Activated CD4-positive, alpha-beta T cell treated with anti-CD3 and anti-CD28 coated beads for 36 hours (primary cell): Measurements from ENCODE around the gene ATRX. TPM values are rescaled to one million over a fixed set of nuclear protein-coding genes. Genes with fewer than 3 reads are reported as not detected.
"Not testable (repeated sequence)": the region's sequence is repeated elsewhere in the genome, so short reads cannot be mapped to it uniquely, and the experiment has no call there.

Experiments used
- ATAC-seq: fragments of 200-7000 bp; cut with Tn5 transposase; one replicate; pipeline ENCODE4 v1.10.0; 2021; ENCODE audit warnings: mild to moderate bottlenecking, moderate library complexity
- CTCF ChIA-PET: fragments of 350-600 bp; sonication (Branson Sonifier 250); formaldehyde crosslinking; loops from one replicate; lab custom pipeline; 2021; ENCODE audit warnings: antibody characterized with exemption; lab: Charles Lee
- POLR2A ChIA-PET: fragments of 350-600 bp; sonication (Branson Sonifier 250); formaldehyde crosslinking; loops from one replicate; lab custom pipeline; 2021; ENCODE audit warnings: antibody characterized with exemption, inconsistent platforms; lab: Charles Lee
- DNase-seq: peaks from one replicate; pipeline ENCODE4 v3.0.0-alpha.2; 2020
- H3K27ac Mint-ChIP-seq: one replicate; pipeline ENCODE4 v1.8.0; 2021; ENCODE audit warnings: mixed read lengths
- H3K27me3 Mint-ChIP-seq: one replicate; pipeline ENCODE4 v1.8.0; 2021; ENCODE audit warnings: mixed read lengths
- H3K36me3 Mint-ChIP-seq: one replicate; pipeline ENCODE4 v1.8.0; 2021; ENCODE audit warnings: low read depth, mixed read lengths
- H3K4me1 Mint-ChIP-seq: one replicate; pipeline ENCODE4 v1.8.0; 2021; ENCODE audit warnings: mixed read lengths
- H3K4me3 Mint-ChIP-seq: one replicate; pipeline ENCODE4 v1.8.0; 2021; ENCODE audit warnings: mild to moderate bottlenecking, moderate library complexity, mixed read lengths
- H3K9me3 Mint-ChIP-seq: one replicate; pipeline ENCODE4 v1.8.0; 2021; ENCODE audit warnings: low read depth, mixed read lengths
- intact Hi-C, 2 experiments: fragments of 100-400 bp; cut with DNase I in 1 of 2; cut with micrococcal nuclease in 1 of 2; formaldehyde crosslinking; loops; one replicate each; pipeline versions ENCODE4 v1.14.2 to v1.15.1; 2022 to 2024; cut with DNase I, micrococcal nuclease
- total RNA-seq, 2 experiments: library from RNA; stranded (reverse); gene quantifications; one replicate each; pipeline ENCODE4 v1.2.3, GENCODE V29; 2021

The ATRX gene
- total RNA-seq, 2 experiments from 2014 or later, result 52.1 to 70.6 TPM

DNA sequence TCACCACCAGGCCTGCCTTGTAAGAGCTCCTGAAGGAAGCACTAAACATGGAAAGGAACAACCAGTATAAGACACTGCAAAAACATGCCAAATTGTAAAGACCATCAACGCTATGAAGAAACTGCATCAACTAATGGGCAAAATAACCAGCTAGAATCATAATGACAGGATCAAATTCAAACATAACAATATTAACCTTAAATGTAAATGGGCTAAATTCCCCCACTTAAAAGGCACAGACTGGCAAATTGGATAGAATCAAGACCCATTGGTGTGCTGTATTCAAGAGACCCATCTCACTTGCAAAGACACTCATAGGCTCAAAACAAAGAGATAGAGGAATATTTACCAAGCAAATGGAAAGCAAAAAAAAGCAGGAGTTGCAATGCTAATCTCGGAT is 246.2 kb downstream of the ATRX start:
- CTCF ChIA-PET, result interaction anchor here (0.6 kb wide), 1 partner anchor 8 kb away, joined by 3 read pairs; no protein-coding TSS in a partner anchor
- intact Hi-C loops, H3K27ac Mint-ChIP-seq, H3K4me3 Mint-ChIP-seq, POLR2A ChIA-PET, H3K27me3 Mint-ChIP-seq, H3K9me3 Mint-ChIP-seq, DNase-seq, ATAC-seq, H3K4me1 Mint-ChIP-seq: not testable (repeated sequence)
- peaks cover 42% of the 10 kb centered on the region for H3K36me3 Mint-ChIP-seq

DNA sequence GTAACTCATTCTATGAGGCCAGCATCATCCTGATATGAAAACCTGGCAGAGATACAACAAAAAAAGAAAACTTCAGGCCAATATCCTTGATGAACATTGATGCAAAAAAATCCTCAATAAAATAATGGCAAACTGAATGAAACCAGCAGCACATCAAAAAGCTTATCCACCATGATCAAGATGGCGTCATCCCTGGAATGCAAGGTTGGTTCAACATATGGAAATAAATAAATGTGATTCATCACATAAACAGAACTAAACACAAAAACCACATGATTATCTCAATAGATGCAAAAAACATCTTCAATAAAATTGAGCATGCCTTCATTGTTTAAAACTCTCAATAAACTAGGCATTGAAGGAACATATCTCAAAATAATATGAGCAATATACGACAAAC is 254.8 kb downstream of the ATRX start:
- CTCF ChIA-PET, result interaction anchor here (0.6 kb wide), 1 partner anchor 8 kb away, joined by 3 read pairs; no protein-coding TSS in a partner anchor
- peaks cover 42% of the 10 kb centered on the region for H3K36me3 Mint-ChIP-seq
- ATAC-seq, H3K9me3 Mint-ChIP-seq, POLR2A ChIA-PET, H3K27ac Mint-ChIP-seq, H3K4me3 Mint-ChIP-seq, intact Hi-C loops, H3K27me3 Mint-ChIP-seq, DNase-seq: not testable (repeated sequence)
- H3K4me1 Mint-ChIP-seq, result peaks cover 15% of the 10 kb centered on the region

DNA sequence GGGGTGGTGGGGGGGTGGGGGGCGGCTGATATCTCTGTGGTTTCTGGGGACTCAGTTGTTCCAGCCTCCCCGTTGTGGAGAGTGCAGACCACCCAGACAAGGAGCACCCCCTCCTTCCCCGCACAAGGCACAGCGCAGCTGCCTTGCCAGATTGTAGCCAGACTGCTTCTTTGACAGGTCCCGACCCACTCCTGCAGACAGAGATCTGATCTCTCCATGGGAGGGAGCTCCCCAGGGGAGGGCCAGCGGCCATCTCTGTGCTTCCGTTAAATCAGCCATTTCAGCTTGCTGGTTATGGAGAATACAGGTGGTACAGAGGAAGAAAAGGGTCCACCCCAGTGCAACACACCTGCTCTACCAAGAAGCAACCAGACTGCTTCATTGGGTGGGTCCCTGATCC is 258.0 kb downstream of the ATRX start:
- H3K4me1 Mint-ChIP-seq, result peaks cover 15% of the 10 kb centered on the region
- H3K36me3 Mint-ChIP-seq, result peaks cover 38% of the 10 kb centered on the region
- H3K27ac Mint-ChIP-seq, result no peak overlapping the region
- no peak for DNase-seq
- no peak for ATAC-seq
- intact Hi-C loops, result no loop called here
- CTCF ChIA-PET, result no interaction called here
- no peak overlapping the region for H3K4me3 Mint-ChIP-seq
- no peaks in the 10 kb centered on the region for H3K27me3 Mint-ChIP-seq
- POLR2A ChIA-PET, result no interaction called here
- peaks cover 5% of the 10 kb centered on the region for H3K9me3 Mint-ChIP-seq

DNA sequence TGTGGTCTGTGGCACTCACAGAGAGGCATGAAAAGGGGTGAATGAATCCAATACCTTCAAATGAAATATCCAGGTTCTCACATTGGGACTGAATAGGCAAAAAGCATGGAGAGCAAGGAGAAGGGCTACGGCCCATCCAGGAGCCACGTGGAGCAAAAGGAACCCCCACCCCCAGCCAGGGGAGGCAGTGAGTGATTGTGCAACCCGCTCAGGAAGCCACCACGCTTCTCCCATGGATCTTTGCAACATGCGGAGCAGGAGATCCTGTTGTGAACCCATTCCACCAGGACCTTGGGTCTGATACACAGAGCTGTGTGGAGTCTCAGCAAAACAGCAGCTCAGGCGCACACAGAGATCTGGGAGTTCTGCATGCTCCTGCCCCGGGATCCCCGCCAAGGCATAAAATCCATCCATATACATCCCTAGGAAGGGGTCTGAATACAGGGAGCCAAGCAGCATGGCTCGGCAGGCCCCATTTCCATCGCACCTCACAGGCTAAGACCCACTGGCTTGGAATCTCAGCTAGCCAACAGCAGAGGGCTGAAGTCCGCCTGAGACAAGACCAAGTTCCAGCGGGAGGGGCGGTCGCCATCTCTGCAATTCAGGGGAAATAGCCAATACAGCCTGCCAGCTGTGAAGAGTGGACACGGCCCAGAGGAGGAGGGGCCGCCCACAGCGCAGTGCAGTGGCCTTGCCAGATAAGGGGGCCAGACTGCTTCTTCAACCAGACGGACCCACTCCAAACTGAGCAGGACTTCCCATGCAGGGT is 258.6 kb downstream of the ATRX start:
- Mint-ChIP-seq H3K36me3 (peaks cover 38% of the 10 kb centered on the region), H3K4me1 (peaks cover 15% of the 10 kb centered on the region), H3K27ac (peak overlapping the region; percentile 82), H3K4me3 (no peak overlapping the region), H3K27me3 (no peaks in the 10 kb centered on the region), H3K9me3 (peaks cover 5% of the 10 kb centered on the region)
- ChIA-PET POLR2A (no interaction called here), CTCF (no interaction called here)
- intact Hi-C loops, result no loop called here
- ATAC-seq (no peak), DNase-seq (no peak)

DNA sequence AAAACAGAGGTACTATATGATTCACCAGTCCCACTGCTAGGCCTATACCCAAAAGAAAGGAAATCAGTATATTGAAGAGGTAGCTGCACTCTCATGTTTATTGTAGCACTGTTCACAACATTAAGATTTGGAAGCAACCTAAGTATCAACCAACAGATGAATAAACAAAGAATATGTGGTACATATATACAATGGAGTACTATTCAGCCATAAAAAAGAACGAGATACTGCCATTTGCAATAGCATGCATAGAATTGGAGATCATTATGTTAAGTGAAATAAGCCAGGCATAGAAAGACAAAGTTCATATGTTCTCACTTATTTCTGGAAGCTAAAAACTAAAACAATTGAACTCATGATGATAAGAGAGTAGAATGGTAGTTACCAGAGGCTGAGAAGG is 266.3 kb downstream of the ATRX start:
- Mint-ChIP-seq H3K27ac (no peak overlapping the region), H3K27me3 (no peaks in the 10 kb centered on the region), H3K4me1 (no peaks in the 10 kb centered on the region), H3K9me3 (peaks cover 4% of the 10 kb centered on the region), H3K4me3 (no peak overlapping the region), H3K36me3 (peaks cover 57% of the 10 kb centered on the region)
- no peak for DNase-seq
- ATAC-seq, result no peak
- POLR2A ChIA-PET, result no interaction called here
- intact Hi-C loops, result no loop called here
- CTCF ChIA-PET, result no interaction called here

DNA sequence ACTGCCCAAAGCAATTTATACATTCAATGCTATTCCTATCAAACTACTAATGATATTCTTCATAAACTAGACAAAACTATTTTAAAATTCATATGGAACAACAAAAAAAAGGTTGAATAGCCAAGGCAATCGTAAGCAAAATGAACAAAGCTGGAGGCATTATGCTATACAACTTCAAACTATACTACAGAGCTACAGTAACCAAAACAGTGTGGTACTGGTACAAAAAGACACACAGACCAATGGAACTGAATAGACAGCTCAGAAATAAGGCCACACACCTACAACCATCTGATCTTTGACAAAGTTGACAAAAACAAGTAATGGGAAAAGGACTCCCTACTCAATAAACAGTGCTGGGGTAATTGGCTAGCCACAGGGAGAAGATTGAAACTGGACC is 271.8 kb downstream of the ATRX start:
- ChIA-PET CTCF (interaction anchor here (0.7 kb wide), 1 partner anchor 68 kb away, joined by 4 read pairs; no protein-coding TSS in a partner anchor), POLR2A (no interaction called here)
- Mint-ChIP-seq H3K9me3 (peaks cover 8% of the 10 kb centered on the region), H3K36me3 (peaks cover 67% of the 10 kb centered on the region), H3K4me3 (no peak overlapping the region), H3K27ac (no peak overlapping the region), H3K4me1 (no peaks in the 10 kb centered on the region), H3K27me3 (no peaks in the 10 kb centered on the region)
- intact Hi-C loops, result no loop called here
- ATAC-seq (no peak), DNase-seq (no peak)

DNA sequence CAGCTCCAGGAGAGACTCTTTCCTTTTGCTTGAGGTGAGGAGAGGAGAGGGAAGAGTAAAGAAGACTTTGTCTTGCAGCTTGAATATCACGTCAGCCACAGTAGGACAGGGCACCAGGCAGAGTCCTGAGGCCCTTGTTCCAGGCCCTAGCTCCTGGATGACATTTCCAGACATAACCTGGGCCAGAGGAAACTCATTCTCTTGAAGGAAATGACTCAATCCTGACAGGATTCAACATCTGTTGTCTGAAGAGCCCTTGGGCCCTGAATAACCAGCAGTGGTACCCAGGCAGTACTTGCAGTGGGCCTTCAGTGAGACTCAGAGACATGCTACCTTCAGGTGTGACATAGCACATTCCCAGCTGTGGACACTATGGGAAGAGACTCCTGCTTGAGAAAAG is 276.0 kb downstream of the ATRX start:
- peaks cover 4% of the 10 kb centered on the region for H3K9me3 Mint-ChIP-seq
- ChIA-PET CTCF (no interaction called here), POLR2A (no interaction called here)
- DNase-seq (no peak), ATAC-seq (no peak)
- no peaks in the 10 kb centered on the region for H3K27me3 Mint-ChIP-seq
- H3K27ac Mint-ChIP-seq, result peak overlapping the region; percentile 25
- peaks cover 45% of the 10 kb centered on the region for H3K36me3 Mint-ChIP-seq
- intact Hi-C loops, result no loop called here
- H3K4me1 Mint-ChIP-seq, result peaks cover 4% of the 10 kb centered on the region
- H3K4me3 Mint-ChIP-seq, result no peak overlapping the region

DNA sequence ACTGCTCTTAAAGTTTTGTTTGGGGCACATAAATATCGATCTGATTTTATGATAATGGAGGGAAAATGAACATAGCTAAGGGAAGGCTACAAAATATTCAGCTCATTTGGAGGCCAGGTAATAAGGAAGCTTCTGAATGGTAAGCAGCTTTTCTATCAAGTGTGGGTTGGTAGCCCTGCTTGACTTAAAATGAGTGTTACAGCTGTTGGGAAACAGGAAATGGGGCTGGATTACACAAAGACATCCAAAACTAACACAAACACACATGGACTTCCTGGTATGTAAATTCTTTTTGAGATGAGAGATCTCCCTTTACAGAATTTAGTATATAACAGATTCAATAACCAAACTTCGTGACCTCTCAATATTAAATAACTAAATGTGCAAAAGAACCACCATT is 280.8 kb downstream of the ATRX start:
- DNase-seq (no peak), ATAC-seq (no peak)
- intact Hi-C loops, result no loop called here
- H3K4me3 Mint-ChIP-seq, result no peak overlapping the region
- no peaks in the 10 kb centered on the region for H3K9me3 Mint-ChIP-seq
- H3K27ac Mint-ChIP-seq, result no peak overlapping the region
- H3K4me1 Mint-ChIP-seq, result peaks cover 15% of the 10 kb centered on the region
- POLR2A ChIA-PET, result no interaction called here
- CTCF ChIA-PET, result no interaction called here
- H3K36me3 Mint-ChIP-seq, result peaks cover 11% of the 10 kb centered on the region
- H3K27me3 Mint-ChIP-seq, result no peaks in the 10 kb centered on the region

DNA sequence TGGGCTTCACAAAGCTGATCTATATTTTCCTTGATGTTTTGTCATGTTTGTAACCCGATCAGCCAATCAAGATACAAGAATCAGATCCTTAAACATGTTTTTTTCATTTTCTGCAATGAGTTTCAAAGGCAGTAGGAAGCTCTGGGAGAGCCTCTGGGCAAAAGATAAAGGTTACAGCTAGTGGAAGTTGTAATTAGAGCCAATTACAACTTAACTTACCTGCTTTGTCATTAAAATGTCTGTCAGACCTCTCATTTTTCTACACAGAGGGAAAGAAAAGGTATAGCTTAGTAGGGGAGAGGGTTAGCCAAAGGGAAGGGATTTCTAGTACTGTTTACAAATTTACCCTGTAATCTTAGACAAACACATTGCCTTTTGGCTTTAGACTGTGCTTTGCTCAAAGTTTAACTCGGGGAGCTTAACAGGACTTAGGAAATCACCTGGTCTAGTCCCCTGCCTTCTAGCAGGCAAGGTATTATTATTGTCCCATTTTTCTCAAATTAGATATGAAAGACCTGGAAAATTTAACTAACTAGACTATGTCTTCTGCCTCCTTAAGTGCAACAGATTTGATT is 283.0 kb downstream of the ATRX start:
- no peak for ATAC-seq
- Mint-ChIP-seq H3K36me3 (peaks cover 3% of the 10 kb centered on the region), H3K27me3 (no peaks in the 10 kb centered on the region), H3K4me3 (no peak overlapping the region), H3K4me1 (peaks cover 15% of the 10 kb centered on the region), H3K27ac (no peak overlapping the region), H3K9me3 (no peaks in the 10 kb centered on the region)
- ChIA-PET CTCF (no interaction called here), POLR2A (no interaction called here)
- DNase-seq, result no peak
- intact Hi-C loops, result no loop called here

DNA sequence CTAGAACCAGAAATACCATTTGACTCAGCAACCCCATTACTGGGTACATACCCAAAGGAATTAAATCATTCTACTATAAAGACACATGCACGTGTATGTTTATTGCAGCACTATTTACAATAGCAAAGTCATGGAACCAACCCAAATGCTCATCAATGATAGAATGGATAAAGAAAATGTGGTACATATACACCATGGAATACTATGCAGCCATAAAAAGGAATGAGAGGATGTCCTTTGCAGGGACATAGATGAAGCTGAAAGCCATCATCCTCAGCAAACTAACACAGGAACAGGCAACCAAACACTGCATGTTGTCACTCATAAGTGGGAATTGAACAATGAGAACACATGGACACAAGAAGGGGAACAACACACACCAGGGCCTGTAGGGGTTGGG is 285.9 kb downstream of the ATRX start:
- DNase-seq, POLR2A ChIA-PET, H3K36me3 Mint-ChIP-seq, H3K27ac Mint-ChIP-seq, ATAC-seq, H3K9me3 Mint-ChIP-seq, H3K4me3 Mint-ChIP-seq, intact Hi-C loops, H3K27me3 Mint-ChIP-seq, CTCF ChIA-PET: not testable (repeated sequence)
- peaks cover 13% of the 10 kb centered on the region for H3K4me1 Mint-ChIP-seq

DNA sequence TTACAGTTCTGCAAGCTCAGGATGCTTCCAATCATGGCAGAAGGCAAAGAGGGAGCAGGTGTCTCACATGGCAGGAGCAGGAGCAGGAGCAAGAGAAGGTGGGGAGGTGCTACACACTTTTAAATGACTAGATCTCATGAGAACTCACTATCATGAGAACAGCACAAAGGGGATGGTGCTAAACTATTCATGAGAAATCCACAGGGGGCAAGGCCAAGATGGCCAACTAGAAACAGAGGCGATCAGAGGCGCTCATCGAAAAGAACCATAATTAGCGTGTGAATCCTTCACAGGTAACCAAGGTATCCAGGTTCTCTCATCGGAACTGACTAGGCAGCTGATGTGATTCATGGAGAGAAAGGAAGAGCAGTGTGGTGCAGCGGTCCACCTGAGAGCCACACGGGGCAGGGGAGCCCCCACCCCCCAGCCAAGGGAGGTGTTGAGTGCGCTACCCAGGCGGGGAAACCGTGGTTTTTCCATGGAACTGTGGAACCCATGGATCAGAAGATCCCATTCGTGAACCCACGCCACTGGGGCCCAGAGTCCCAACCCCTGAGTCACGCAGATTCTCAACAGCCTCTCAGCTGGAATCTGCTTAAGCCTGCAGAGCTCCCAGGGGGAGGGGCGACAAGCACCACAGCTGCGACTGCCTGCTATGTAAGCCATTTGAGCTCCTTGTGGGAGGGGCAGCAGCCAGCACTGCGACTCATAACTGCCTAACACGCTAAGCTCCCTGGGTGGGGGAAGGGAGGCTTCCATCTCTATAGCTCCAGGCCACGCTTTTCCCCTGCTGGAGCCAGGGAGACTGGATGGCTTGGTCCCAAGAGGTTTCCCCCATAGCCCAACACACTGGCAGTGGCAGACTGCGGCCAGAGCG is 292.1 kb downstream of the ATRX start:
- no peak overlapping the region for H3K4me3 Mint-ChIP-seq
- no peak for ATAC-seq
- H3K27ac Mint-ChIP-seq, result no peak overlapping the region
- no peaks in the 10 kb centered on the region for H3K36me3 Mint-ChIP-seq
- DNase-seq, result no peak
- H3K27me3 Mint-ChIP-seq, result no peaks in the 10 kb centered on the region
- POLR2A ChIA-PET, result no interaction called here
- H3K9me3 Mint-ChIP-seq, result no peaks in the 10 kb centered on the region
- intact Hi-C loops, result no loop called here
- no peaks in the 10 kb centered on the region for H3K4me1 Mint-ChIP-seq
- CTCF ChIA-PET, result no interaction called here
